GM18519 (cell line): ENCODE data around the gene RPSA.
"Not testable (repeated sequence)": the region's sequence is repeated elsewhere in the genome, so short reads cannot be mapped to it uniquely, and the experiment has no call there.

Source experiments
- ATAC-seq: cut with Tn5 transposase; IDR thresholded peaks from one replicate; pipeline ENCODE4 v1.9.1; 2021; ENCODE audit warnings: mild to moderate bottlenecking, moderate library complexity; ENCODE audit not compliant: unreplicated experiment, low FRiP score

The RPSA gene

DNA sequence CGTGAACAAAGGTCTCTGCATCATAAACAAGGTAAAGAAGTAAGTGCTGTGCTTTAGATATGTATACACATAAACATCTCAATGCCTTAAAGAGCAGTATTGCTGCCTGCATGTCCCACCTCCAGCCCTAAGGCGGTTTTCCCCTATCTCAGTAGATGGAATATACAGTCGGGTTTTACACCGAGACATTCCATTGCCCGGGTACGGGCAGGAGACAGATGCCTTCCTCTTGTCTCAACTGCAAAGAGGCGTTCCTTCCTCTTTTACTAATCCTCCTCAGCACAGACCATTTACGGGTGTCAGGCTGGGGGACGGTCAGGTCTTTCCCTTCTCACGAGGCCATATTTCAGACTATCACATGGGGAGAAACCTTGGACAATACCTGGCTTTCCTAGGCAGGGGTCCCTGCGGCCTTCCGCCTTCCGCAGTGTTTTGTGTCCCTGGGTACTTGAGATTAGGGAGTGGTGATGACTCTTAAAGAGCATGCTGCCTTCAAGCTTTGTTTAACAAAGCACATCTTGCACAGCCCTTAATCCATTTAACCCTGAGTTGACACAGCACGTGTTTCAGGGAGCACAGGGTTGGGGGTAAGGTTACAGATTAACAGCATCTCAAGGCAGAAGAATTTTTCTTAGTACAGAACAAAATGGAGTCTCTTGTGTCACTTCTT is 12.2 kb downstream of the RPSA start:
- ATAC-seq: not testable (repeated sequence)

DNA sequence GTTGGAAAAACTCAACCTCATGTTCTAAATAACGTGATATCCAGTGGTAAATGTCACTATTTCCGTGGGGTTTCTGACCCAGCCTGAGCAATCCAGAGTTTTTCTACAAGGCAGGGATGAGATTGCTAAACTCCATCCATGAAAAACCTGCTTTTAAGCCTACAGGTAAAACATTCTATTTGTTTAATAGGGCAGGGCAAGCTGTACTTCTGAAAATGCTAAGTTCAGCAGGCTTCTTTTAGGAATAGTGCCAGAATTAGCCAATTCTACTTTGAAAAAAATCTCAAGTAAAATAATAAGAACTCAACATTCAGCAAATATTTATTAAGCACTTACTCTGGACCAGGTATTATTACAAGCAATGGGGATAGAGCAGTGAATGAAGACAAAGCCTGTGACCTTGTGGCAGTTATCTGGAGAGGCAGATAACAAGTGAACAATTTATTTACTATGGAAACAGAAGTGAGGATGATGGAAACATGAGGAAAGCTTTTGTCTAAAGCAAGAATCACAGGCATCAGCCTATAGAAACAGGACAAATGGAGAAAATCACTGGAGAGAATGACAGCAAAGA is 13.3 kb downstream of the RPSA start:
- no peak for ATAC-seq

DNA sequence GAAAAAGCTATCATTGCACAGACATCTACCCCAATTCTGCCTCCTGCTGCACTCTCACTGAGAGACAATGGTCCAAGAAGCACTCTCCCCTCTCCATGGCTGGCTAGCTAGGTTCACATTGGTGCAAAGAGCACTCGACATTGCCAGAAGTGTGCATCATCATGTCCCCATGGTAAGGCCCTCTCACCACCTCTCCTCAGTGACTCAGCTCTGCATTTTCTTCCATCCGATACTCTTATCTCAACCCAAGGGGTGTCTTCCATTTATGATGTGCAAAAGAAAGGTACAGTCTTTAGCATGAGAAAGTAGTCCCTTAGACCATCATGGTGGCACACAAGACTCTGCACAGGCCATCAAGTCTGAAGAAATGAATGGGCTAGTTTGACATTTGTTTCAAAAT is 14.0 kb downstream of the RPSA start:
- ATAC-seq: no peak

DNA sequence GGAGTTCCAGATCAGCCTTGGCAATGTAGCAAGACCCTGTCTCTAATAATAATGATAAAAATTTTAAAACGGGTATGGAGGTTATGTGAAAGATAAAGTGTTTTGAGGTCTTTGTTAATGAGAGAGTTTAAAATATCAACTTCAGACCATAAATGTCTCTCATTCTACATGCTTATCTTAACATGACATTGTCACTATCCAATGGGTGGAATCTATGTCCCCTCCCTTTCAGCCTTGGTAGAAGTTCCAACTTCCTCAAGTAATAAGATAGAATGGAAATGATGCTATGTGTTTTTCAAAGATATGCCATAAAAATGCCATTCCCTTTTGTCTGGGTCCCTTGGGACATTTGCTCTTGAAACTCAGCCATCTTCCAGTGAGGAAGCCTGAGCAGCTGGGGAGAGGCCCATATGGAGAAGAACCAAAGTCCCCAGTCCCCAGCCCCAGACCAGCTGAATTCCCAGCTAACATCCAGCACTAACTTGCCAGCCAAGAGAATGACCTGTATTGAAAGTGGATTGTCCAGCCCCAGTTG is 17.0 kb downstream of the RPSA start:
- ATAC-seq: no peak

- no peak for ATAC-seq
These were observed 19.8 kb downstream of the RPSA start for GRCh38 chr3:39426312-39426711.

DNA sequence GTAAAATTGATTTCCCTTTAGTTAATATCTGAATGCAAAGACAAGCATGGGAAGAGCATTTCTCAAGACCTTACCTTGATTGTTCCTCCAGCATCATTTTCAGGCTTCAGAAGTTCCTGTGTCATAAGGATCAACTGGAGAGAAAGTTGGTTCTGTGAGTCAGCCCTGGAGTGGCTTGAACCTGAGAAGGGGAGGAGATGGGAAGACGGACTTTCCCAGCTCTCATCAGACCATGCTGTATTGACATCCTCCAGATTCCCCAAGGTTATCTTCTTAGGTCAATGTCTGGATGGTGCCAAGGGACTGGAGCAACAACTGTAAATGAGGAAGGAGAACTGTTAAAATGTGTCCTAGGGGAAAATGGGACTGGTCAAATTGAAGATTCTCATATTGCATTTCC is 21.0 kb downstream of the RPSA start:
- no peak for ATAC-seq

GRCh38 chr3:39428745-39429201 is 22.3 kb downstream of the RPSA start:
- no peak for ATAC-seq

DNA sequence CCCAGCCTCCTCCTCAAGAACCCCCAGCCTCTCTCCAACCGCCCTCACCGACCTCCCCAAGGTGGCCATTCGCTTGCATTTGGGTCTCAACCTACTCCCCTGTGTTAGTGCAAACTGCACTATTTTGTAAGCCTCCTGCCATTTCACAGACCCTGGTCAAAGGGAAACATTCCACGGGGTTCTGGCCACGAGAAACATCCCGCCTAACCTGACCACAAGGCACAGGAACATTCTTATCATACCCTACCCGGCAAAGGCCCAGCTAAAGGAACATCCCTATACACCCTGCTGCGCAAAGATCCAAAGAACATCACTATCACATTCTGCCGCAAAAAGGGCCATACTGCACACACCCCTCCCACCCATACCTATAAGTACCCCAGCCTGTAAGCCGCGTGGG is 22.9 kb downstream of the RPSA start:
- ATAC-seq: no peak

- ATAC-seq: no peak
These were observed 25.8 kb downstream of the RPSA start for GRCh38 chr3:39432342-39432741.

DNA sequence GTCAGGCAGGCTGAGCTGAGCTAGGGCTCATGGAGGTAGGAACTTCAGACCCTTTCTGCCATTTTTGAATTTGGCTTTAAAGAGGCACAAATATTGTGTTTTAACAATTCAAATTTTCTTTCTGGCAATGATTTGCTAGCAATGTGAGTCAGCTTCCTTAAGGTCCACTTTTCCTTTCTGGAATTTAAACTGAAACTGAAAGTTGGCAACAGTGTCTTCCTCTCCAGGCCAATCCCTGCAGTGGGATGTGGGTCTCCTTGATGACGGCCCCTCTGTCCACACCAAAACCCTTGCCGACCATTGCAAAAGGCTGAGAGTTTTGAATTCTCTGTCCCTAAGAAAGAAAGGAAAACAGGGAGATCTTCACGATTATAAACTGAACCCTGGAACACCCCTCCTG is 27.1 kb downstream of the RPSA start:
- no peak for ATAC-seq

DNA sequence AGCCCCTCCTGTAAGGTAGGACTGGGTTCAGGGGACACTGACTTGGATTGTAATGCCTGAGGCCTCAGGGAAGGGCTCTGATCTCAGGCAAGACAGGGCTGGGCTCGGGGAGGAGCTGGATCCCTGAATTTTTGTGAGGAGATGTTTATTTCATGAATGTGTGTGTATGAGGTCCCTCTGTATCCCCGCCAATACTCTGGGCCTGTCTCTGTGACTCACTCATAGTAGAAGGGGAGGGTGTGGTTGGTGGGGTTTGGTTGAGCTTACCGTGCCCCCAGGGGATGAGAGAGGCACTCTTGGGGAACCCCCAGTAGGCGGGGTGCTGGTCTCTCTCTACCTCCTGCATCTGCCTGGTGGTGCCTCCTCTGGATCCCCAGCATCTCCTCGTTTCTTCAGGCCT is 28.1 kb downstream of the RPSA start:
- ATAC-seq: peak; percentile 53

DNA sequence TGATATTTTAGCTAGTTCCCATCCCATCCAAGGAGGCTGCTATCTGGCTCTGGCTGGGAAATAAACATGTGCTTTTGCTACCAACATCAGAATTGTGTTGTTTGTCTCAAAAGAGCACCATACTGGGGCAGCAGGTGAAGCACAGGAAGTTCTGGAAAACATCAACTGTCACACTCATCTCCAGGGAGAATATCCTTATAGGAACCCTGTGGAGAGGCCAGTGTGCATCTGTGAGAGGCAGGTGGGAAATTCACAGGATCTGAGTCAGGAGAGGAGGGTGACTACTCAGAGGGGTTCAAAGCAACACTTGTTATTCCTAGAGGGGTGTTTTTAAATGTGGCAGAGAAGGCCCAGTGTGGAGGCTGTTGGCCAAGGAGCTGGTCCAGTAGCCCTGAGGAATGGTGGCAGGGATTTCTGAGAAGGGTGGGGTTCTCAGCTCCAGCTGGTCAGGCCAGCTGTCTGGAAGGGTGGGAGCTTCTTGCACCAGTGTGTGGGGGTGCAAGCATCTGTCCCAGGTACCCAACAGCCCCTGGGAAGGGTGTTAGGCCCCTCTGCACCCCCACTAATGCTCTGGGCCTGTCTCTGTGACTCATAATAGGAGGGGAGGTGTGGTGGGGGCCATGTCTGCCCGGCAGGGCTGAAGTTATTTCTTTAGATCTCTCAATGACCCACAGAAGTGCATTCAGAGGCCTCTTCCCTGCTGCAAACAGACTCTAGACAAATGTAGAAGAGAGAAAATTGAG is 28.7 kb downstream of the RPSA start:
- no peak for ATAC-seq

DNA sequence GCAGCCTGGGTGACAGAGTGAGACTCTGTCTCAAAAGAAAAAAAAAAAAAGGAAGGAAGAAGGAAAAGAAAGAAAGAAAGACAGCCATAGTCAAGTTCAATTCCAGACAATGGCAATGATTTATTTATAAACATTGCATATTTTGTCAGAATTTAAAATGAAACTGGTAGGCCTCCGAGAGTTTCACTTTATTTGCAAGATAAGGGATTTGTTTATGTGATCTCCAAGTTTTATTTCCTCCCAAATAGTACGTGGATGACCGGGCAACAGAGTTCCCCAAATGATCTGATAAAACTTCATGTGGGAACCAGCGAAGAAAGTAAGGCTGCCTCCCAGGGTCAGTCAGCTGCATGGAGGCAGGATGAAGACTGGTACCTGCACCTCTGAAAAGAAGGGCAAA is 32.4 kb downstream of the RPSA start:
- ATAC-seq: no peak

GRCh38 chr3:39440316-39440715 is 33.8 kb downstream of the RPSA start:
- no peak for ATAC-seq

- ATAC-seq: no peak
These were observed 37.0 kb downstream of the RPSA start for GRCh38 chr3:39443530-39443929.

DNA sequence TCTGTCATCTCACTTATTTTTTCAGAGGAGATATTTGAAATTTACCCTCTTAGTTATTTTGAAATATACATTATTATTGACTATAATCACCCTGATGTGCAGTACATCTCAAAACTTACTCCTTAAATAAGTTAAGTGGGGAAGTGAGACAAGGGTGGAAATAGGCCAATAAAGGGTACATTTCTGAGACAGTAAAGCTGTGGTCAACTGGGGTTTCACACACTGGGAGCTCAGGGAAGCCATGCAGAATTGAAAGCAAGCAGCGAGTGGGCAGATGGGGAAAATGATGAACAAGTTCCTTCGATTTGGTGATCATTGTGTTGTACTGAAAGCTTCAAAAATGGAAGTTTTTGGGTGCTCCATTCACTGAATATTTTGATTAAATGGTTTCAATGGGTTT is 39.4 kb downstream of the RPSA start:
- no peak for ATAC-seq

DNA sequence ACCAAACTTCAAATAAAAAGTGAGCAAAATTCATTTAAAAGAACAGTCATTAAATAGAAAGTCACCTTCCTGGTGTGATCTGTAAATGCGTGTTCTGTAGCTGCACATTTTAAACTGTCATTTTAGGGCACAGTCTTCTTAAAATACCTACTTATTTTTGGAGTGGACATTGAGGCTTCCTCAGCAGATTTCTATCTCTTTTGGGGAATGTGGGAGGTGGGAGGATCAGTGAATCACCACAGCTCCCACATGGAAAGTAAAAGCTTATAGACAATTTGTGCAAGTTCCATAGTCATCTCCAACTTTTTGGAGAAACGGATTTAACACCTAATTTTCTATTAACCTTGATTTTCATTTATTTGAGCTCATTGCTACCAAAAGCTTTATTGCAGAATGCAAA is 39.9 kb downstream of the RPSA start:
- no peak for ATAC-seq

- ATAC-seq: peak; percentile 83
These were observed 41.3 kb downstream of the RPSA start for GRCh38 chr3:39447637-39448483.

DNA sequence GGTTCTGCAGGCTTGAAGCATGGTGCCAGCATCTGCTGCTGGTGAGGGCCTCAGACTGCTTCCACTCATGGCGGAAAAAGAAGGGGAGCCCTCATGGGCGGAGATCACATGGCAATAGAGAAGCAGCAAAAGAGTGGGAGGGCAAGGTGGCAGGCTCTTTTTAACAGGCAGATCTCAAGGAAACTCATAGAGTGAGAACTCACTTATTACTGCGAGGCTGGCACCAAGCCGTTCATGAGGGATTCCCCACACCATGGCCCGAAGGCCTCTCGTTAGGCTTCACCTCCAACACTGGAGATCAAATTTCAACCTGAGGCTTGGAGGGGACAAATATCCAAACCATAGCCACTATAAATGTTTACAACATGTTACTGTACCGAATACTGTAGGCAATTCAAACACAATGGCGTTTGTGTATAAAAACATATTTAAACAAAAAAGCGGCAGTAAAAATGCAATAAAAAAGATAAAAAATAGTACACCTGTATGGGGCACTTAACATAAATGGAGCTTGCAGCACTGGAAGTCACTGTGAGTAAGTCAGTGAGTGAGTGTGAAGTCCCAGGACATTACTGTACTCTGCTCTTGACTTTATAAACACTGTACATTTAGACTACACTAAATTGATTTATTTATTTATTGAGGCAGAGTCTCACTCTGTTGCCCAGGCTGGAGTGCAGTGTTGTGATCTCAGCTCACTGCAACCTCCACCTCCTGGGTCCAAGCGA is 42.1 kb downstream of the RPSA start:
- no peak for ATAC-seq

DNA sequence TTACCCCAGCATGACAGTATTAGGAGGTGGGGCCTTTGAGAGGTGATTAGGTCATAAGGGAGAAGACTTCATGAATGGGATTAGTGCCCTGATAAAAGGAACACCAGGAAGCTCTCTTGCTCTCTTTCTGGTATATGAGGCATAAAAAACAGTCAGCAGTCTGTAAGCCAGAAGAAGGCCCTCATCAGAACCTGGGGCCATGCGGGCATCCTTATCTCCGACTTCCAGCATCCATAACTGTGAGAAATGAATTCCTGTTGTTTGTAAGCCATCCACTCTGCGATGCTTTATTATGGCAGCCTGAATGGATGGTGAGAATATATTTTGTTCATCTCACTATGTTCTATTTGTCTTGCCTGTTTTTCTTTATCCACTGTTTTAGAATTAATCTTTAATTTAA is 43.3 kb downstream of the RPSA start:
- no peak for ATAC-seq
